K562 (cell line): ENCODE data around the gene B4GALNT4. TPM values are rescaled to one million over a fixed set of nuclear protein-coding genes. Genes with fewer than 3 reads are reported as not detected.

Experiments
- CTCFL ChIP-seq: IDR thresholded peaks from 2 replicates; pipeline ENCODE4 v1.6.1; 2011; ENCODE audit warnings: borderline replicate concordance, low read depth, mild to moderate bottlenecking, moderate library complexity, low read length; ENCODE audit not compliant: insufficient read depth, poor library complexity, severe bottlenecking
- ESRRB ChIP-seq: fragments of 250-450 bp; sonication (Bioruptor Pico); IDR thresholded peaks from 2 replicates; pipeline ENCODE4 v1.5.0; 2020; ENCODE audit warnings: mild to moderate bottlenecking, moderate library complexity, borderline replicate concordance
- EWSR1 ChIP-seq: fragments of 450-650 bp; IDR thresholded peaks from 2 replicates; pipeline ENCODE4 v1.6.1; 2018; ENCODE audit warnings: borderline replicate concordance, mild to moderate bottlenecking, low read depth, moderate library complexity; ENCODE audit not compliant: partially characterized antibody
- HMGXB4 ChIP-seq: sonication (generic); formaldehyde crosslinking; IDR thresholded peaks from 2 replicates; pipeline ENCODE4 v1.8.1; 2023; ENCODE audit warnings: mild to moderate bottlenecking, missing genetic modification reagents
- KDM1A ChIP-seq, 2 experiments: fragments of 450-650 bp; IDR thresholded peaks; 2 replicates each; pipeline ENCODE4 v1.6.1; 2016; ENCODE audit warnings: mild to moderate bottlenecking in 2 of 2
- MAX ChIP-seq: sonication (generic); formaldehyde crosslinking; IDR thresholded peaks from 2 replicates; pipeline ENCODE4 v1.9.0; 2022; ENCODE audit warnings: mild to moderate bottlenecking, missing genetic modification reagents
- MYC ChIP-seq, 2 experiments: fragments of 250-450 bp in 1 of 2; sonication (Bioruptor Pico) in 1 of 2; IDR thresholded peaks; 2 replicates each; pipeline versions ENCODE4 v1.5.1 to v1.6.1; 2012 to 2021; ENCODE audit warnings: low read depth in 2 of 2, borderline replicate concordance in 1 of 2, improper control_type of control experiment in 1 of 2, low read length in 1 of 2, mild to moderate bottlenecking in 1 of 2, moderate library complexity in 1 of 2
- NFIC ChIP-seq: fragments of 450-650 bp; IDR thresholded peaks from 2 replicates; pipeline ENCODE4 v1.6.1; 2017; ENCODE audit warnings: mild to moderate bottlenecking, inconsistent platforms
- RFX5 ChIP-seq: IDR thresholded peaks from 2 replicates; pipeline ENCODE4 v1.6.1; 2011; ENCODE audit warnings: low read depth, mild to moderate bottlenecking, improper control_type of control experiment, low read length
- SMARCA4 ChIP-seq: fragments of 450-650 bp; IDR thresholded peaks from 2 replicates; pipeline ENCODE4 v1.6.1; 2016
- SMC3 ChIP-seq: conservative IDR thresholded peaks from 2 replicates; pipeline ENCODE4 v1.6.1; 2011; ENCODE audit warnings: low read depth, low read length, improper control_type of control experiment; ENCODE audit not compliant: insufficient read depth
- TEAD1 ChIP-seq, 2 experiments: fragments of 450-650 bp in 1 of 2; sonication (generic) in 1 of 2; formaldehyde crosslinking; IDR thresholded peaks; 2 replicates each; pipeline versions ENCODE4 v1.4.0 to v1.8.0; 2020 to 2022; ENCODE audit warnings: mild to moderate bottlenecking in 2 of 2, missing genetic modification reagents in 1 of 2
- ZBTB8A ChIP-seq: fragments of 450-650 bp; IDR thresholded peaks from 2 replicates; pipeline ENCODE4 v1.6.1; 2018; ENCODE audit warnings: mild to moderate bottlenecking, moderate library complexity; ENCODE audit not compliant: partially characterized antibody
- ZEB2 ChIP-seq: fragments of 450-650 bp; IDR thresholded peaks from 2 replicates; pipeline ENCODE4 v1.6.1; 2016
- ZHX1 ChIP-seq: fragments of 150-350 bp; conservative IDR thresholded peaks from 2 replicates; pipeline ENCODE4 v1.6.1; 2014; ENCODE audit warnings: low read length
- ZNF395 ChIP-seq: fragments of 200-800 bp; sonication (Bioruptor generic); IDR thresholded peaks from 2 replicates; pipeline ENCODE4 v1.6.1; 2017; ENCODE audit warnings: missing genetic modification characterization, missing compliant biosample characterization
- ZNF639 ChIP-seq, 2 experiments: fragments of 200-800 bp in 1 of 2; sonication (Bioruptor generic) in 1 of 2; sonication (generic) in 1 of 2; formaldehyde crosslinking in 1 of 2; IDR thresholded peaks in 1 of 2; conservative IDR thresholded peaks in 1 of 2; 2 replicates each; pipeline versions ENCODE4 v1.5.0 to v1.6.1; 2016 to 2020; ENCODE audit warnings: missing compliant biosample characterization in 1 of 2, missing genetic modification characterization in 1 of 2, missing genetic modification reagents in 1 of 2
- polyA plus RNA-seq, 8 experiments: library from polyadenylated mRNA; depleted of rRNA in 4 of 8; stranded (reverse) in 5 of 8; unstranded in 3 of 8; fragments of >200 nt; fragmentation: Nextera tagmentation in 2 of 8; fragmentation: Illumina TruSeq in 1 of 8; extraction: Ambion mirVana in 2 of 8; extraction: Trizol in 1 of 8; gene quantifications; 2 replicates each; pipeline versions ENCODE4 v1.2.1 to v1.2.3, GENCODE V29; 2011 to 2014; ENCODE audit warnings: inconsistent platforms in 1 of 8, missing spikeins in 1 of 8
- total RNA-seq, 7 experiments: library from RNA; depleted of rRNA in 6 of 7; stranded (reverse); fragments of >200 nt in 6 of 7; fragmentation: Illumina TruSeq in 2 of 7; extraction: Trizol in 2 of 7; gene quantifications; 2 replicates each; pipeline versions ENCODE4 v1.2.1 to v1.2.3, GENCODE V29; 2011 to 2021; ENCODE audit warnings: low replicate concordance in 1 of 7

B4GALNT4 gene
- total and polyA plus RNA-seq, 9 of the 15 experiments (the other 6 are each of a cell fraction or from before 2014, with no cell fraction given), result 0.20 to 37.1 (median 10.8) TPM; not detected in 1

GRCh38 chr11:422249-422656 lies 53.0 kb downstream of the B4GALNT4 start (continued):
- TF ChIP-seq ZNF639 (CRISPR knock-in tag; conservative IDR thresholded peaks at IDR 0.05 in 1 of 2, IDR thresholded peaks at IDR 0.05 in 1 of 2), result 0 out of 4 replicates have a peak, but pooled peaks of 1 of the 2 experiments have one; percentile 62
- peak in 1 of 2 experiments; percentile 12; a peak in 1 of 4 replicates for TF ChIP-seq KDM1A (IDR thresholded peaks at IDR 0.05)
- no peak for TF ChIP-seq CTCFL
- TF ChIP-seq TEAD1 (CRISPR knock-in tag; IDR thresholded peaks at IDR 0.05), result peak in 1 of 2 experiments; percentile 96; a peak in 2 of 4 replicates
- peak; percentile 66 for TF ChIP-seq NFIC
- peak; percentile 65 for TF ChIP-seq SMARCA4
- no peak for TF ChIP-seq EWSR1
- no peak for TF ChIP-seq ZBTB8A
- TF ChIP-seq ZHX1, result no peak
- TF ChIP-seq ZEB2, result peak; percentile 74
- peak; percentile 92 for TF ChIP-seq MYC (IDR thresholded peaks at IDR 0.05; ENCODE audit: low read depth, low read length)
- TF ChIP-seq MYC (CRISPR knock-in tag; IDR thresholded peaks at IDR 0.05; ENCODE audit: borderline replicate concordance, low read depth), result no peak; the same call in 1 of the 2 replicates
- TF ChIP-seq RFX5, result no peak
- no peak for TF ChIP-seq ZNF395 (CRISPR knock-in tag)
- no peak for TF ChIP-seq SMC3
- TF ChIP-seq MAX (CRISPR knock-in tag), result no peak
- TF ChIP-seq ESRRB (CRISPR knock-in tag), result no peak
- TF ChIP-seq HMGXB4 (CRISPR knock-in tag), result no peak
